Suppressor macrophage (primary cell): ENCODE results near the gene S100A7A.

Experiments used
- DNase-seq, 4 experiments: peaks; one replicate each; pipeline ENCODE4 v3.0.0-alpha.2; 2020 to 2022
- total RNA-seq, 17 experiments: gene quantifications; one replicate each; lab custom pipeline; 2026; ENCODE audit warnings: mixed read lengths in 6 of 17, inconsistent platforms in 3 of 17; lab: John Stamatoyannopoulos, UW

Gene S100A7A
- total RNA-seq: 0 to 3.2 (median 0) reads per million in 17 experiments

DNA sequence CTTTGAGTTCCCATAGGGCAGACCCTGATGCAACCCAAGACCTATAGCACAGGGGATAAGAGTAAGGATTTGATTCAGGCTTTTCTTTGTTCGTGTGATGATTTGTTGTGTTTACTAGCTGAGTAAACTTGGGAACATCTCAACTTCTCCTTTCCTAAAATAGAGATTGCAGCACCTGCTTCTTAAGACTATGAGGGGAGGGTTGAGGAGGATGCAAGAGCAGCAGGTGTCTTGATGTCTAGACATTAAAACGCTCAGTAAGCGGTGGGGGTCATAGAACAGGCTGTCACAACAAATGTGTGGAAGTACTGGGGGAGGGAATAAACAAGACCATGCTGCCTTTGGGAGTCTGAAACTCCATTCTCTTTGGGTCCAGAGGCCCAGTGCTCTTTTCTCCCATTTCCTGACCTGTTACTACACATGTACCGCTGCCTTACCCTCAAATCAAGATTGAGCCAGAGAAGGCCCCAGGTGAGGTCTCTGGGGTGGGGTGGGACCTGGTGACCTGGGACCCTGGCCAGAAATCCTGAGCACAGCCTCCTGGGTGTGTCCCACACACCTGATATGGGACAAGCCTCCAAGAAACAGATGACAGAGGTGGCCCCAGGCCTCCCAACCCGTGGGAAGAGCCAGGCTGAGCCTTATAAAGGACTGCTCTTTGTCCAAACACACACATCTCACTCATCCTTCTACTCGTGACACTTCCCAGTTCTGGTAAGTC lies at the start of gene S100A7A:
Gene S100A7A, plus strand, starts transcription at position 671 of the 721 bp plus-strand sequence. CDS start 1,563 bp downstream, outside the sequence.
- no peak for DNase-seq

DNA sequence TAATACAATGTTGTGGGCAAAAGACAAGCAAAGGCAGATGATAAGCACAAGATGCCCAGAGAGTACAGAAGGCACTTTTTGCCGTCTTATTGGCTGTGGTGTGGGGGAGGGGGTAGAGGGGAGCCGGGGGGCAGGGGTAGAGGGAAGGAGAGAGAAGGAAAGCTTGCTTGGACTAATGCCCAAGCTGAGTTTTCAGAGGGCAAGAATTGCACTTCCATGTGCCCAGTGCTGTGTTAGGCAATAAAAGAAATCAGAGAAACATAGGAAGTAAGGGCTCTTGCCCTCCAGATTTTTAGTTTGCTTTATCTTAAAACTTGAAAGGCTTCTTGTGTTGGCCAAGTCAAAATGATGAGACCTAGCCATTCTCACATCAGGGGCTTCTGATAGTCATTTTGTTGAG lies 49.2 kb upstream of the S100A7A start:
- DNase-seq: peak in 1 of 4 experiments; percentile 56

DNA sequence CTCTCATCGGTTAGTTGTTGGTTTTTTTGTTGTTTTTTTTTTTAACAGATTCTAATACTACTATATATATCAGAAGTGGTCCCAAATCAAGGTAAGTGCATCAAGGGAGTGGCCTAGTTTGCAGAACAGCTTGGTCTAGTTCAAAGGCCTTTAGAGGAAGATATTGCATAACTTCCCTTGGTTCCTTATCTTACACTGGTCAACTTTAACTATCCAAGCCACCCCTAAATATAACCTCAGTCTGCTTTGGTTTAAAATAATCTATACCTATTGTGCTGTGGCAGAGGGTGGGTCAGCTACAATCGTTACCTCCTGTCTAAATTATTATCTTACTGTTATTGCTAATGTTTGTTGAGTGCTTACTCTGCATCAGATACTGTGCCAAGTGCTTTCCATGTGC lies 47.8 kb upstream of the S100A7A start:
- DNase-seq: peak in 3 of 4 experiments; percentile 20 to 65 (median 55)

DNA sequence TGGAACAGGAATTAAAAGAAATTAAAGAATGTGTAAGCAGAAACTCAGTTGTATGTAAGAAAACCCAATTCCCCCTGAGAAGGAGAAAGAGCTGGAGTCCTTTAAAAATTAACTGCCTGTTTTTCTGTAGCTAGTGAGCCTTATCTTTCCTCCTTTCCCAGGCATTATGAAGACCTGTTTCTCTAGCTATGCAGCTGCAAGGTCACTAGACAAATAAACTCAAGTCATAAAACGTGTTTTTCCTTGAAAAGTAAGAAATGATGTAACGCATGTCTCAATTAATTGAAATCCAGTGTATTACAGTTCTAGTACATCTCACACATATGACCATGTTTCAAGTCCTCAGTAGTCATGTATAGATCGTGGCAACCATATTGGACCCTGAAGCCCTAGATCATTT lies 46.2 kb upstream of the S100A7A start:
- no peak for DNase-seq

DNA sequence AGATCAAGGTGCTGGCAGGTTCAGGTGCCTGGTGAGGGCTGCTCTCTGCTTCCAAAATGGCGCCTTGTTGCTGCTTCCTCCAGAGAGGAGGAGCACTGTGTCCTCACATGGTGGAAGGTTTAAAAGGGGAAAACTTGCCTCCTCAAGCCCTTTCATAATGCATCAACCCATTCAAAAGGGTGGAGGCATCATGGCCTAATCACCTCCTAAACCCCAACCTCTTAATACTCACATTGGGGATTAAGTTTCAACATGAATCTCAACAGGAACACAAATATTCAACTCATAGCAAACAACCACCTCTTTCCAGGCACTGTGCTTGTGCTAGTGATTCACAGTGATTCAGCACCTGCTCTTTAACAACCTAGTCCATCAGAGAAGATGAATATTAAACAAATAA lies 45.1 kb upstream of the S100A7A start:
- DNase-seq: no peak

DNA sequence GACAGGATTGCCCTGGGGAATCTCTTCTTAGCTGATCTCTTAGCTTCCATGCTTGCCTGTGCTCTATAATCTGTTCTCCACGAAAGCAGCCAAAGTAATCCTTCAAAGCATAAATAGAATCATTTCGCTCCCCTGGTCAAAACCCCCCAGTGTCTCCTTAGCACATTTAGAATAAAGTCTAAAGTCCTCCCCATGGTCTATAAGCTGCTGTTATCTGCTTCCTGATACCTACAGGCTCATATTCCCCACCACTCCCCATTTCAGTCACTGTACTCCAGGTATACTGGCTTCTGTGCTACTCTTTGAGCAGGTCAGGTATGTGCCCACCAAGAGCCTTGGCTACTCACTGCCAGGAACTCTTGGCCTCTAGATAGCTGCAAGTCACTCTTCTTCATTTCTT lies 43.7 kb upstream of the S100A7A start:
- DNase-seq: no peak

DNA sequence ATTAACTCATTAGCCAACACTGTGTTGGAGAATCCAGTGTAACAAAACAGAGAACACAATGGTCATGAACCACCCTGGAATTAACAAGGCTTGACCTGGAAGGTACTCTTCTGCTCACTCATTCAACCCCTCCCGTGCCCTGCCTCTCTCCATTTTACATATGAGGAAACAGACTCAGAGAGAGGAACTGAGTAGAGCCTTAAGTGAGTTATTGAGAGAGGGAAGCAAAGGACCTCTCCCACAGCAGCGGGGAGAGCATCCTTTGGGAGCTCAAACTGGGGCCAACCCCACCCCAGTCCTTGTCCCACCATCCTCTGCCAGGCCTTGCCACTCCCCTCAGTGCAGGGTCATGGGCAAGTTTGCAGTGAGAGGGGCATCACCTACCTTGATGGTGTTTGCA lies 42.2 kb upstream of the S100A7A start:
- DNase-seq: peak in 3 of 4 experiments; percentile 45 to 71 (median 54)

DNA sequence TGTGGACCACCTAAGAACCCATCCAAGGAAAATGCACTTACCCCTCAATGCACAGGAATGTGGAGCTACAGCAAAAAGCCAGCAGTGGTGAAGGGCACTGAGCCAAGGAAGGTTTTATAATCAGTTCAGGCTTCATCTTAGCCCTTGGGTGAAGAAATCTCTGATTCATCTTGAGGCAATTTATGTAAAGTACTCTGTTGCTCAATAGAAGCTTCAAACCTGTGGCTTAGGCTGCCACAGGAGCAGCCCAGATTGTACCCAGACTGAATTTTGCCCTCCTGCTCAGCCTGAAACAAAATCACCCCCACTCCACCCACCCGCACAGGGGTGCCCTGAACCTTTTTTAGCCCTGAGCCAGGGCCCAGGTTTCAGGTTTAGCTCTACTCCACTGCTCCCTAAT lies 40.8 kb upstream of the S100A7A start, which contains the start of gene S100A12:
Gene S100A12, minus strand, starts transcription at position 111 of the 400 bp plus-strand sequence. CDS start 1,029 bp downstream, outside the sequence.
- DNase-seq: peak; percentile 41 to 87 (median 78)

DNA sequence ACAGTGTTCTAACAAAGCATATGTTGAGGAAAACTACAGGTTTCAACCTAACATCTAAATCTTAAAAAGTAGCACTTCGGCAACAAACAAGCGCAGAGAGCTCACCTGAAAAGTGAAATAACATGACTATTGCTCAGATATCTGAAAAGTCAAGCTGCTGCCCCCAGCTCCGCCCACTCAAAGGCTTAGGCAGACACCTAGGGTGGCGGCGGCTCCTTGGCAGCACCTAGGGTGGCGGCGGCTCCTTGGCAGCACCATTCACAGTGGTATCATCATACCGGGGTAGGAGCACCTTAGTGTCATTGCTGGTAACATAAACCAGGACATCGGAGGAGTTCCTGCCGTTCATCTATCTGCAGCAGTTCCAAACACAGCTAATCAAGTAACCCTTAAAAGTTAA lies 36.7 kb upstream of the S100A7A start:
- no peak for DNase-seq

DNA sequence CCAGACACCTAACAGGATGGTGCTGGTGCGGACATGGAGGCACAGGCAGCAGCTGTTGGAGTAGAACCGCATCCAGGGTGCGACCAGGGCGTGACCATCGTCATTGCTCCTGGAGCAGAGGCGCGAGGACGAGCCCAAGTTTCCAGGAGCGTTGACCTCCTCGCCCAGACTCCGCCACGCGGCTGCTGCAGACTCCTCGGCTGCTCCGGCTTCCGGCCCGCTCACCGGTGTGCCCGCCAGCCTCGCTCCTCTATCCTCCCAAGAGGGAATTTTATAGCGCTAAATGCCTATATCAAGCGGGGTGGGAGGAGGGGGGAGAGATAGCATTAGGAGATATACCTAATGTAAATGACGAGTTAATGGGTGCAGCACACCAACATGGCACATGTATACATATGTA lies 35.6 kb upstream of the S100A7A start:
- no peak for DNase-seq

DNA sequence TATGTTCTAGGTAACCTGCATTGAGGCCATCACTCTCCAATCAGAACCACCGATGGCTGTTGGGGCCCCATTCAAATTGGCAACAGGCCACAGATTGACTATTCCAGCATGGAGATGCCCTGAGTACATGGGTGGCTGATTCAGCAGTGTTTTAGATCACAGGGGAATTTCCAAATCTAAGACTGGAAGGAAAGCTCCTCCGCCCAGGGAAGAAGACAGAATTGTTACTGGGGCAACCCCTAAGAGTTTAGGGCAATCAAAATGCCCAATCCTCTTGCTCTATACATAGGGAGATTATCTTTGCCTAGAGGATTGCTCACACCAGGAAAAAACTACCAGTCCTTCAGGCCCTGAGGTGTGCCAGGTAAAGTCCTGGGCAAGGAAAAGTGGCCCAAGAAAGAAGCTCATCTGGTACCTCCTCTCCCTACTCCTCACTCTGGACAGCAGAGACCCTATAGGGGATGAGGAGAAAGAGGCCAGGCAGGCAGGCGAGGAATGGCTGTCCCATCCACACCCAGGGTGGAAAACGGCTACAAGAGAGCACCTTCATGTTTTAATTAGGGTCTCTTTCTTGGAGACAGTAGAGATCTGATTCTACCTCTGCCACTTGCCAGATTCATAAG lies 31.3 kb upstream of the S100A7A start:
- DNase-seq: peak; percentile 22 to 73 (median 56)

DNA sequence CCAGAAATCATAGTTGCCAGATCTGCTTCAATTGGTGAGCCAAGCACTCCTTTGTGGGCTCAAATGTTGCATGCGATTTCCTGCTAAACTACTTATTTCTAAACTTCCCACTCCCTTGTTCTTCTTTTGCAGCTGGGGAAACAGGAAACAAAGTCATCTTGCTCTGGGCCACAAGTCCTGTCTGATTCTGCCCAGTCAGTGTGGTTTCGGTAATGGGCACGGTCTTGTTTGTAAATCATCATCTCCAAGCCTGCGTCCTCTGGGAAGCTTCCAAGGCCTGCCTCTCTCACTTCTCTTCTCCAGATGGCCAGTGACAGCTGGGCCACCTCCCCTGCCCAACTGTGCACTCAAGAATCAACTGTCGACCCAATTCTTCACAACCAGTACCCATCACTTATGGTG lies 29.8 kb upstream of the S100A7A start:
- DNase-seq: peak; percentile 83 to 93 (median 90)

DNA sequence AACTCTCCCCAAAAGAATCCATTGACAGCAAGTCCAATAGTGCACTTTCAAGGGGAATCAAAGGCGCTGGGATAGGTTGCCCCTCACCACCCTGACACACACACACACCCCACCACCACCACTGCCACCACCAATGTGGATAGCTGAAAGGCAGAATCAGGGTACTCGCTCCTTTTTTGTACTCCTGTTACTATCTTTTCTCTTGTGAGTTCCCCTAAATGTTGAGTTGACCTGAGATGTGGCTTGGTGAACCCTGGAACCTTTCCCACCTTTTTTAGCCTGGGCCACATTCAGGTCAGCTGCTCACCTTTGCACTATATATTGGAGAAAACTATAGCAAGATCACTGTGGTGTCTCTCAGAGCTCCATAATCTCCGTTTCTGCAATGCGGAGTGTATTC lies 29.3 kb upstream of the S100A7A start:
- no peak for DNase-seq

DNA sequence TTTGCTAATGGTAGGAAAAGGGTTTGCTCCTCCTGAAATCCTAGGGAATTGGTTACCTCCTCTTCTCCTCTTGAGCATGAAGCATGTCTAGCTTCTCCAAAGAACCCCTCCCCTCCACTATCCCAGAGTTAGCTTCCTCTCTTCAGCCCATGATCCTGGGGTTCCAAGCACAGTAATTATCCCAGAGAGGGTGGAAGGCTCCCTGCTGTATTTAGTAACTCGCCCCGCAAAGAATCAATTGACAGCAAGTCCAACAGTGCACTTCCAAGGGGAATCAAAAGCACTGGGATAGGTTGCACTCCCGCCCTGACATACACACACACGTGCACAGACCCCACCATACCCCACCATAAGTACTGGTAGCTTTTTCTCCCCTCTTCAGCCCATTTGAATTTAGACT lies 28.5 kb upstream of the S100A7A start:
- DNase-seq: no peak

DNA sequence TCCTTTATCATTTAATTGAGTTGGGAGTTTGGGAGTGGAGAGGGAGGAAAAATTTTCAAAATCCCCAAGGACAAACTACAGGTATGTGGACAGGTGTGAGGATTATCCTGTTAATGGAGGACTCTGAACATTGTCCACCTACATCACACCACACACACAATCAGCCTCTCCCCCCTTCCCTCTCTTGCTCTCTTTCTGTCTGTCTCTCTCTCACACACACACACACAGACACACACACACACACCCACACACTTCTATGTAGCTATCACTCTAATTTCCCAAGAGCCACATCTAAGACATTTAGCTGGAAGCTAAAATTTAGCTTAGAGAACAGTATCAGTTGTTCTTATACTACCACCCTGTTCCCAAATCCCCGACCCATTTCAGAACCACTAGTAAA lies 26.9 kb upstream of the S100A7A start:
- DNase-seq: no peak

DNA sequence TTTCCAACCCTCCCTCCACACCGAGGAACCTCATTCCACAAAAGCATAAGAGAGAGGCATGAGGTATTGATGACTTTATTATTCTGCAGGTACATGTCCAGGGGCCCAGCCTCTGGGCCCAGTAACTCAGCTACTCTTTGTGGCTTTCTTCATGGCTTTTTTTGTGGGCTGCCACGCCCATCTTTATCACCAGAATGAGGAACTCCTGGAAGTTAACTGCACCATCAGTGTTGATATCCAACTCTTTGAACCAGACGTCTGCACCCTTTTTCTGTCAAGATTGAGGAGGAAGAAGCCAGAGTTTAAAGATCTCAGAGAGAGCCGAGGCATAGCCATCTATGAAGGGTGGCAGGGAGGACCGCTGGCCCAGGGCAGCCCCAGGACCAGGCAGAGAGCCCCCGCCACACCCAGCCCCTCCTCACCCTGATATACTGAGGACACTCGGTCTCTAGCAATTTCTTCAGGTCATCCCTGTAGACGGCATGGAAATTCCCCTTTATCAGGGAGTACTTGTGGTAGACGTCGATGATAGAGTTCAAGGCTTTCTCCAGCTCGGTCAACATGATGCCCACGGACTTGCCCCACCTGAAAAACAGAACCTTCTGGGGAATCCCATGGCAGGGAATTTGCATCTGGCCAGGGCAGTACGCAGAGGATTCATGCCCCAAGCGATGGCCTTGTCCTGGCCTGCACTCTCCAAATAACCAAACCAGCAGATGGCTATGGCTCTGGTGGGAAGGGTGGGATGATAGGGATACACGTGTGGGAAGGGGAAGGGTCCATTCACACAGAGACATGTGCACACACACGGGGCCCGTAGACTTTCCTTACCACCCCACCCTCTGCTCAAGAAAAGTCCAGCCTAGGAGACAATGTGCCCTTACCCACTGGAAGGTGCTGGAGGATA lies 26.1 kb upstream of the S100A7A start:
- peak in 2 of 4 experiments; percentile 41 to 48 for DNase-seq

DNA sequence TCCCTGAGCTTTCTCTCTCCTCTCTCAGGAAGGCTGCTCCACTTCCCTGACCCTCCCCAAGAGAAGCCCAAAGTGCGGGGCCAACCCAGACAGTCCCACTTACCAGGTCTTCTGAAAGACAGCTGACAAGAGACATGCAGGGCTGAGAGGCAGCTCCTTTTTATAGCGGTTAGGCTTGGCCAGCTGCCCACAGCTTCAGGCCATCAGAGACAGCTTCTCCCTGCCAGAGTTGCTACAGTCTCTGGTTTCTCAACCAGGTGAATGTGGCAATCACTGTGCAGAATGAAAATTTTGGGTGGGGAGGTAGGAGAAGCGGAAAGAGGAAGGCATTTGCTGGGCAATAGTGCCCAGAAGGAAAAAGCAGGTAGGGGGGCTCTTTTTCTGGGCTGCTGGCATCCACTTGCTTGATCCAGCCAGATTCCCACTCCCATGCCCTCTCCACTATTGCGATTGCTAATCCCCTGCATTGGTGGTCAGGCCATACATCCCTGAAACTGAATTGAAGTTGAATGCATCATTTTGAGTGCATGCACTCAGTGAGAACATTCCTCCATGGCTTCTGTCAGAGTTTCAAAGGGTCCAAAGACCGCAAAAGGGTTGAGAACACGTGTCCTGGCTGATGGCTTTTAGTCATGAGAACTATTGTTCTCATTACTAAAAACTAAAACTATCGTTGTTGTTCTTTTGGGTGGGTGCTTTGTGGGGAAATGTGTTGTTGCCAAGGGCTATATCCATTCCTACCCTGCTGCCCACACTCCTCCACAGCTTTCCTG lies 25.2 kb upstream of the S100A7A start, which contains the start of gene S100A8:
Gene S100A8, minus strand, starts transcription at position 136 of the 773 bp plus-strand sequence. CDS start 538 bp downstream, outside the sequence.
- peak; percentile 62 to 86 (median 80) for DNase-seq

DNA sequence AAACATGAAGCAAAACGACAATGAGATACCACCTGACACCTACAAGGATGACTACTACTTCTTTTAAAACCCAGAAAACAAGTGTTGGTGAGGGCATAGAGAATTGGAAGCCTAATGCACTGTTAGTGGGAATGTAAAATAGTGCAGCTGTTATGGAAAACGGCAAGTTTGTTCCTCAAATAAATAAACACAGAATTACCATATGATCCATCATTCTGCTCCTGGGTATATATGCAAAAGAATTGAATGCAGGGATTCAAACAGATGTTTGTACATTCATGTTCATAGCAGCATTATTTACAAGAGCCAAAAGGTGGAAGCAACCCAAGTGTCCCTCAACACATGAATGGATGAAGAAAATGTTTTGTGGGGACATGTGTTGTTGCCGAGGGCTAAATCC lies 24.1 kb upstream of the S100A7A start:
- DNase-seq: no peak

DNA sequence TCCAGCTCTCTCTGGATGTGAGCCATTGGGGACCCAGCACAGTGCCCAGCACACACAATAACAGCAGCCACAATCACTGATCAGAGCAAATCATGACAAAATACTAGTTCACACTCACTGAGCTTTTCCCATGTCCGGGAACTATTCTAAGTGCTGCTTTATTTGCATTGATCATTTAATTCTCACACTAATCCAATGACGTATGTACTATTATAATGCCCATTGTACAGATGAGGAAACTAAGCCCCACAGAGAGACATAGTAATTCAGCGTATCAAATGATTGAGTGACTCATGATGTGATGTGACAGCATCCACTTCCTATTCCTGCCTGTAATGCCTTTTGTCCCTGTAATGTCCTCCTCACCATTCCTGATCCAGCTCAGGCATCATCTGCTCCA lies 23.5 kb upstream of the S100A7A start:
- DNase-seq: no peak

DNA sequence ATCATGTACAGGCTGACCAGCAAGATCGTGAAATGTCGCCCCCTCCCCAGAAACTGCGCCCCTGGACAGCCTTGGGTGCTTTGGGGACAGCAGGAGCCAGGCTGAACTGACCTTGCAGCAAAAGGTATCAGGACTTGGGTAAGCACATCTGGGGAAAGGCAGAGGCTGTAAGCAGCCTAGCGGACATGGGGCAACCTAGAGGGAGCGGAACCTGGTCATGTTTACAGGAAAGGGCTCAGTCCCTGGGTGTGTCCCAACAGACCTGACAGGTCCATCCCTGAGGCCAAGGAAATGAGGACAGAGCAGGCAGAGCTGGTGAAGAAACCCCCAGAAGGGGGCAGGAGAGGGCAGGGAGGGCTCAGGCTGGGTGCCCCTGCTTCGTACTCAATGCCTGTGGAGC lies 22.4 kb upstream of the S100A7A start:
- no peak for DNase-seq

DNA sequence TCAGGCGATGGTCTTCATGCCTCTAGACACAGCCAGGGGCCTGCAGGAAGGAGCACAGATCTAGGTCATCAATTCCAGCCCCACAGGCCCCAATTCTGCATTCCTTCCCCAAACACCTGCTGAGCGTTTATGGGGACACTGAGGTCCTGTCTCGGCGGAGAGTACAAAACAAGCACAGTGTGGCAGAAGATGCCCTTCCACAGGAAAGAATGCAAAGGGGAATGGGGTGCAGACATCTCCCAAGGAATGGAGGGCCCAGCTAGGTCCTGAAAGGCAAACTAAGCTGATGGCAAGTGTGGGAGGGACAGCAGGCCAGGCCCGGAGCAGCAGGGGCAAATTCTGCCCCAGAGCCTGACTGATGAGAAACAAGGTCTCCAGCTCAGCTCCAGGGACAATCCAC lies 21.9 kb upstream of the S100A7A start:
- DNase-seq: no peak

DNA sequence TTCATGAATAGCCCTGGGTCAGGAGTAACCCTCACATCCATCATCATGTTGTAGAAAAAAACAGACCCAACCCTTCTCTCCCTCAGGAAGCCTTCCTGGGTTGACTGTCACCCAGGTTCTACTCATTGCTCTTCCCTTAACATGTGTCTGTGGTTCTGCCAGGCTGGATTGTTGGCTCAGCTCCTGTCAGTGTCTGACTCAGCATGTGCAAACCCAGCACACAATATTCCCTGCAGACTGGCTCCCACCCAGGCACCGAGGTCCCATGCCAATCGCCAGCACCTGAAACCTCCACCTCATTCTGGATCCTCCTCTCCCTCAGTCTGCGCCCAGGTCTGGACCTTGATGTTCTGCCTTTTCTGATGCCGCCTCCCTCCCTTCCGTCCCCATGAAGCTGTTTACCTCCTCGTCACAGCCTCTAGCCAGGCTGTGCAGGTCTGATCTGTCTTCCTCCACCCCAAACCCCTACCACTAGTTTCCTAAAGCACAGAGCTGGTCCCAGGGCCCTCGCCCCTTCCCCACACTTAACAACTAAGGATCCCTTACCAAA lies 21.1 kb upstream of the S100A7A start:
- DNase-seq: no peak
